ENCODE results near the gene CRYM. TPM values are rescaled to one million over a fixed set of nuclear protein-coding genes. Genes with fewer than 3 reads are reported as not detected.
"Not testable (repeated sequence)": the region's sequence is repeated elsewhere in the genome, so short reads cannot be mapped to it uniquely, and the experiment has no call there.

CRYM gene
- total RNA-seq, 1 donor from 2014 or later, result 9.3 TPM

DNA sequence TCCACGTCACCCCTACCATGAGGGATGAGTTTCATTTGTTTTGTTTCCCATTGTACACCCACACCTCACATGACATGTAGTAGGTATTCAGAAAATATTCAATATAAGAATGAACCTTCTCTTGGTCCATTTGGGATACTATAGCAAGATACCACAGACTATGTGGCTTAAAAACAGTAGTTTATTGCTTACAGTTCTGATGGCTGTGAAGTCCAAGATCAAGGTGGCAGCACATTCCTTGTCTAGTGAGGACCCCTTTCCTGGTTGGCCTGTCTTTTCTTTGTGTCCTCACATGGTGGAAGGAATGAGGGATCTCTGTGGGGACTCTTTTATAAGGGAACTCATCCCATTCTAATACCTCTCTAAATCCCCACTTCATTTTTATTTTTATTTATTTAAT, 36.2 kb upstream of the CRYM start:
- no peak for TF ChIP-seq CTCF (IDR thresholded peaks at IDR 0.05)
- Histone ChIP-seq H3K4me1 (no peaks in the 10 kb centered on the region), H3K4me3 (no peak overlapping the region), H3K36me3 (no peaks in the 10 kb centered on the region), H3K9me3 (no peaks in the 10 kb centered on the region), H3K27me3 (ENCODE audit: low read depth) (no peaks in the 10 kb centered on the region), H3K27ac (no peak overlapping the region)
- intact Hi-C loops (cut with DNase I), result no loop called here
- DNase-seq, result no peak
- ATAC-seq, result no peak

- H3K27ac ChIP-seq; H3K9me3 ChIP-seq; H3K4me3 ChIP-seq; intact Hi-C loops (cut with DNase I); H3K27me3 ChIP-seq (ENCODE audit: low read depth); H3K36me3 ChIP-seq; ATAC-seq; H3K4me1 ChIP-seq; DNase-seq: not testable (repeated sequence)
Measured at GRCh38 chr16:21312863-21313372, 34.8 kb upstream of the CRYM start.

GRCh38 chr16:21312046-21312445, 34.0 kb upstream of the CRYM start:
- H3K27ac ChIP-seq; ATAC-seq; DNase-seq; H3K9me3 ChIP-seq; H3K27me3 ChIP-seq (ENCODE audit: low read depth); H3K4me1 ChIP-seq; intact Hi-C loops (cut with DNase I); H3K4me3 ChIP-seq; H3K36me3 ChIP-seq: not testable (repeated sequence)

DNA sequence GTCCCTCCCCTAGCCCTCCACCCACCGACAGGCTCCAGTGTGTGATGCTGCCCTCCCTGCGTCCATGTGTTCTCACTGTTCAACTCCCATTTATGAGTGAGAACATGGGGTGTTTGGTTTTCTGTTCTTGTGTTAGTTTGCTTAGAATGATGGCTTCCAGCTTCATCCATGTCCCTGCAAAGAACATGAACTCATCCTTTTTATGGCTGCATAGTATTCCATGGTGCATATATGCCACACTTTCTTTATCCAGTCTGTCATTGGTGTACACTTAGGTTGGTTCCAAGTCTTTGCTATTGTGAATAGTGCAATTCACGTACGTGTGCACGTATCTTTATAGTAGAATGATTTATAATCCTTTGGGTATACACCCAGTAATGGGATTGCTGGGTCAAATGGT, 28.6 kb upstream of the CRYM start:
- not testable (repeated sequence) for H3K36me3 ChIP-seq; H3K27ac ChIP-seq; H3K27me3 ChIP-seq (ENCODE audit: low read depth); H3K4me3 ChIP-seq; DNase-seq; H3K4me1 ChIP-seq; H3K9me3 ChIP-seq; ATAC-seq
- intact Hi-C loops (cut with DNase I), result loop anchor here (10.0 kb wide), 1 partner anchor 132 kb away; no protein-coding TSS in a partner anchor

GRCh38 chr16:21302898-21303528, 24.9 kb upstream of the CRYM start:
- no peak for DNase-seq
- Histone ChIP-seq H3K9me3 (no peaks in the 10 kb centered on the region), H3K27me3 (ENCODE audit: low read depth) (no peaks in the 10 kb centered on the region), H3K36me3 (no peaks in the 10 kb centered on the region), H3K27ac (no peak overlapping the region), H3K4me1 (peaks cover 8% of the 10 kb centered on the region), H3K4me3 (no peak overlapping the region)
- intact Hi-C loops (cut with DNase I), result loop anchor here (10.0 kb wide), 1 partner anchor 128 kb away; no protein-coding TSS in a partner anchor
- no peak for ATAC-seq
- no peak for TF ChIP-seq CTCF (IDR thresholded peaks at IDR 0.05)

DNA sequence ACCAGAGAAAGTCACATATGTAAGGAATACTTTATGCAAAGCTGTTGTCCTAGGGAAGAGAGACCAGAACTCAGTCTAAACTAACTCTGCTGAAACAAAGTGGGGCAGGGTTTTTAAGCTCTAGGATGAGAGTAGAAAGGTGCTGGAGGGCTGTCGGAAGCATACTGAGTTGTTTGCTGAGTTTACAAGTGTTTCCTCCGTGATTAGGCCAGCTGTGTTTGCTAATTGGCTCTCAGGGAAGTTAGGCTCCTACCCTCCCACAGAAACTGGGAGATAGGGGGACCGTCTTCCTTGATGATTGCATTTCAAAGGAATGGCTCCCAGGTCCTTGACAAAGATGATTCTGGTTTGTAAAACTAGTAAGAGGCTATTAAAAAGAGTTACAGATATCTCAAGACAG, 24.4 kb upstream of the CRYM start:
- intact Hi-C loops (cut with DNase I), result loop anchor here (10.0 kb wide), 1 partner anchor 128 kb away; no protein-coding TSS in a partner anchor
- Histone ChIP-seq H3K4me1 (peaks cover 8% of the 10 kb centered on the region), H3K4me3 (peak overlapping the region; percentile 71), H3K27ac (no peak overlapping the region), H3K9me3 (no peaks in the 10 kb centered on the region), H3K36me3 (no peaks in the 10 kb centered on the region), H3K27me3 (ENCODE audit: low read depth) (no peaks in the 10 kb centered on the region)
- no peak for DNase-seq
- no peak for TF ChIP-seq CTCF (IDR thresholded peaks at IDR 0.05)
- no peak for ATAC-seq

- peaks cover 8% of the 10 kb centered on the region for H3K4me1 ChIP-seq
- TF ChIP-seq CTCF (IDR thresholded peaks at IDR 0.05), result no peak
- intact Hi-C loops (cut with DNase I), result loop anchor here (10.0 kb wide), 1 partner anchor 127 kb away; no protein-coding TSS in a partner anchor
- H3K27ac ChIP-seq, result peak overlapping the region; percentile 57
- H3K36me3 ChIP-seq, result no peaks in the 10 kb centered on the region
- DNase-seq (no peak), ATAC-seq (no peak)
- H3K4me3 ChIP-seq, result peak overlapping the region; percentile 71
- H3K9me3 ChIP-seq, result no peaks in the 10 kb centered on the region
- no peaks in the 10 kb centered on the region for H3K27me3 ChIP-seq (ENCODE audit: low read depth)
Measured at GRCh38 chr16:21301895-21302291, 23.8 kb upstream of the CRYM start.

Data from lower lobe of right lung (tissue), 2 donors.